Stimulated activated memory B cell treated with anti-CD40 and anti-IgM and Interleukin-4, amounts not matched to agents 10 μg/mL and 1 μg/mL and 100 μg/mL, for 72 hours (primary cell): ENCODE data around the gene MLLT3.
A peak's percentile ranks its signal among the peaks of the same experiment; 100 is the strongest.
"Not testable (repeated sequence)": the region's sequence is repeated elsewhere in the genome, so short reads cannot be mapped to it uniquely, and the experiment has no call there.

Experiments
- ATAC-seq: fragments of 150-1000 bp; cut with Tn5 transposase; 2 replicates; pipeline ENCODE4 v1.10.0; 2021
- H3K27ac Mint-ChIP-seq: one replicate; pipeline ENCODE4 v1.8.0; 2022; ENCODE audit warnings: mild to moderate bottlenecking, mixed read lengths
- H3K27me3 Mint-ChIP-seq: one replicate; pipeline ENCODE4 v1.8.0; 2022; ENCODE audit warnings: mixed read lengths
- H3K36me3 Mint-ChIP-seq: one replicate; pipeline ENCODE4 v1.8.0; 2022; ENCODE audit warnings: mixed read lengths
- H3K4me1 Mint-ChIP-seq: one replicate; pipeline ENCODE4 v1.8.0; 2022; ENCODE audit warnings: mixed read lengths
- H3K4me3 Mint-ChIP-seq: one replicate; pipeline ENCODE4 v1.8.0; 2022; ENCODE audit warnings: mild to moderate bottlenecking, moderate library complexity, mixed read lengths
- H3K9me3 Mint-ChIP-seq: one replicate; pipeline ENCODE4 v1.8.0; 2022; ENCODE audit warnings: mixed read lengths

MLLT3 gene

GRCh38 chr9:20622330-20623020 lies at the start of gene MLLT3:
MLLT3 (minus strand) TSS chr9:20622499.
- peaks cover 21% of the 10 kb centered on the region for H3K27me3 Mint-ChIP-seq
- ATAC-seq, result peak; percentile 95
- no peaks in the 10 kb centered on the region for H3K9me3 Mint-ChIP-seq

DNA sequence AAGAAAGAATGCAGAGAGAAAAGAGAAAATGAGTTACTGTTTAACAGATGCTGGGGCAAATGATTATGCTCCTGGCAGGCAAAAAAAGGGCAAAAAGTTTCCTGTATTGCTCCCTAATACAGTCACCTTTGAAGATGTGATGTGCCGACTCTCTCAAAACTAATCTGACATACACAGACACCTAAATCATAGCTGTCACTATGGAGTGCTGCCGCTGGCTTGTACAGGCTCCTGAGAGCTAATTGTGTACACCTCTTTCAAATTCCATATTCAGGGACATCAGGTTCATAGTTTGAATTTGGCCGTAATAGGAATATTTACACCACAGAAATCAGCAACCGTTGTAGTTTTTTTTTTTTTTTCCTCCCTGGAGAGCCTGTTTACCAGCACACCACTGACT lies 49.3 kb upstream of the MLLT3 start:
- Mint-ChIP-seq H3K4me3 (no peak overlapping the region), H3K36me3 (peaks cover 4% of the 10 kb centered on the region), H3K4me1 (no peaks in the 10 kb centered on the region), H3K27me3 (peaks cover 3% of the 10 kb centered on the region), H3K27ac (no peak overlapping the region), H3K9me3 (no peaks in the 10 kb centered on the region)
- ATAC-seq, result no peak

More at GRCh38 chr9:20622330-20623020, at the start of gene MLLT3:
- Mint-ChIP-seq H3K36me3 (no peaks in the 10 kb centered on the region), H3K27ac (peak within 1 kb of the TSS; percentile 79), H3K4me3 (peak within 1 kb of the TSS; percentile 81), H3K4me1 (peaks cover 47% of the 10 kb centered on the region)

DNA sequence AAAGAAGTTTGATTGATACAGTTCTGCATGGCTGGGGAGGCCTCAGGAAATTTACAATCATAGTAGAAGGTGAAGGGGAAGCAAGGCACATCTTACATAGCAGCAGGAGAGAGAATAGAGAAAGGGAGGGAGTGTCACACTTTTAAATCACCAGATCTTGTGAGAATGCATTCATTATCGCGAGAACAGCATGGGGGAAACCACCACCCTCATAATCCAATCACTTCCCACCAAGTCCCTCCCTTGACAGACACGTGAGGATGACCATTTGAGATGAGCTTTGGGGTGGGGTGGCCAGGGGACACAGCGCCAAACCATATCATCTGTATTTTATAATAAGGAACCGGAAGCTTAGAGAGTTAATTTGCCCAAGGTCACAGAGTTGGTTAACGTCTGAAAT lies 48.1 kb upstream of the MLLT3 start:
- no peaks in the 10 kb centered on the region for H3K36me3 Mint-ChIP-seq
- no peaks in the 10 kb centered on the region for H3K4me1 Mint-ChIP-seq
- no peak overlapping the region for H3K4me3 Mint-ChIP-seq
- no peaks in the 10 kb centered on the region for H3K9me3 Mint-ChIP-seq
- no peak for ATAC-seq
- H3K27ac Mint-ChIP-seq, result no peak overlapping the region
- H3K27me3 Mint-ChIP-seq, result peaks cover 9% of the 10 kb centered on the region

GRCh38 chr9:20664501-20664900 lies 42.2 kb upstream of the MLLT3 start:
- Mint-ChIP-seq H3K4me3 (no peak overlapping the region), H3K36me3 (no peaks in the 10 kb centered on the region), H3K4me1 (no peaks in the 10 kb centered on the region), H3K27me3 (peaks cover 9% of the 10 kb centered on the region), H3K27ac (no peak overlapping the region), H3K9me3 (no peaks in the 10 kb centered on the region)
- no peak for ATAC-seq

DNA sequence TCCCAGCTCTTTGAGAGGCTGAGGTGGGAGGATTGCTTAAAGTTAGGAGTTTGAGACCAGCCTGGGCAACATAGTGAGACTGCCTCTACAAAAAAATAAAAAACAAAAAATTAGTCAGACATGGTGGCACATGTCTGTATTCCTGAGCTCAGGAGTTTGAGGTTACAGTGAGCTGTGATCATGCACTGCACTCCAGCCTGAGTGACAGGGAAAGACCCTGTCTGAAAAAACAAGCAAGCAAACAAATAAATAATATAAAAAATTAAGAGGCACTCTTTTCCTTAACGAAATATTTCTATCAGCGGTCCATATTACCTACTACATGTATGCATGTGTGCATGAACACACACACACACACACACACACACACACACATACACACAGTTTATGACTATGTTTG lies 40.8 kb upstream of the MLLT3 start:
- Mint-ChIP-seq H3K36me3 (no peaks in the 10 kb centered on the region), H3K4me1 (no peaks in the 10 kb centered on the region), H3K27ac (no peak overlapping the region), H3K9me3 (no peaks in the 10 kb centered on the region), H3K27me3 (peaks cover 9% of the 10 kb centered on the region), H3K4me3 (no peak overlapping the region)
- ATAC-seq, result no peak

- Mint-ChIP-seq H3K9me3 (no peaks in the 10 kb centered on the region), H3K4me3 (no peak overlapping the region), H3K36me3 (no peaks in the 10 kb centered on the region), H3K27ac (no peak overlapping the region), H3K27me3 (peaks cover 9% of the 10 kb centered on the region), H3K4me1 (no peaks in the 10 kb centered on the region)
- ATAC-seq, result no peak
These were observed 39.9 kb upstream of the MLLT3 start for GRCh38 chr9:20662156-20662555.

- no peak for ATAC-seq
- Mint-ChIP-seq H3K4me3 (no peak overlapping the region), H3K9me3 (no peaks in the 10 kb centered on the region), H3K36me3 (no peaks in the 10 kb centered on the region), H3K4me1 (no peaks in the 10 kb centered on the region), H3K27me3 (peaks cover 12% of the 10 kb centered on the region), H3K27ac (no peak overlapping the region)
These were observed 37.2 kb upstream of the MLLT3 start for GRCh38 chr9:20659474-20659967.

DNA sequence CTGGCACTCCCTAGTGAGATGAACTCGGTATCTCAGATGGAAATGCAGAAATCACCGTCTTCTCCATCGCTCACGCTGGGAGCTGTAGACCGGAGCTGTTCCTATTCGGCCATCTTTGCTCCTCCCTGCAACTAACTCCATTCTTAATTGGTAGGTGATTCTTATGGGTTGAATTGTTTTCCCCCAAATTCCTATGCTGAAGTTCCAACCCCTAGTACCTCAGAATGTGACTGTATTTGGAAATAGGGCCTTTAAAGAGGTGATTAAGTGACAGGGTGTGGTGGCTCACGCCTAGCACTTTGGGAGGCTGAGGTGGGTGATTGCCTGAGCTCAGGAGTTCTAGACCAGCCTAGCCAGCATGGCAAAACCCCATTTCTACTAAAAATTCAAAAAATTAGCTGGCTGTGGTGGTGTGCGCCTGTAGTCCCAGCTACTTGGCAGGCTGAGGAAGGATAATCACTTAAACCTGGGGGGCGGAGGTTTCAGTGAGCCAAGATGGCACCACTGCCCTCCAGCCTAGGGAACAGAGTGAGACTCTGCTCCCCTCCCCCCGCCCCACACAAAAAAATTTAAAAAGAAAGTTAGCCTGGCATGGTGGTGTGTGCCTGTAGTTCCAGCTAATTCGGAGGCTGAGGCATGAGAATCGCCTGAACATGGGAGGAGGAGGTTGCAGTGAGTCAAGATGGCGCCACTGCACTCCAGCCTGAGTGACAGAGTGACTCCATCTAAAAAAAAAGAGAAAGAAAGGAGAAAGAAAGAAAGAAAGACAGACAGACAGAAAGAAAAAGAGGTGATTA lies 36.6 kb upstream of the MLLT3 start:
- no peaks in the 10 kb centered on the region for H3K9me3 Mint-ChIP-seq
- H3K4me3 Mint-ChIP-seq, result no peak overlapping the region
- H3K27me3 Mint-ChIP-seq, result peaks cover 18% of the 10 kb centered on the region
- ATAC-seq, result no peak
- no peak overlapping the region for H3K27ac Mint-ChIP-seq
- H3K36me3 Mint-ChIP-seq, result no peaks in the 10 kb centered on the region
- no peaks in the 10 kb centered on the region for H3K4me1 Mint-ChIP-seq

DNA sequence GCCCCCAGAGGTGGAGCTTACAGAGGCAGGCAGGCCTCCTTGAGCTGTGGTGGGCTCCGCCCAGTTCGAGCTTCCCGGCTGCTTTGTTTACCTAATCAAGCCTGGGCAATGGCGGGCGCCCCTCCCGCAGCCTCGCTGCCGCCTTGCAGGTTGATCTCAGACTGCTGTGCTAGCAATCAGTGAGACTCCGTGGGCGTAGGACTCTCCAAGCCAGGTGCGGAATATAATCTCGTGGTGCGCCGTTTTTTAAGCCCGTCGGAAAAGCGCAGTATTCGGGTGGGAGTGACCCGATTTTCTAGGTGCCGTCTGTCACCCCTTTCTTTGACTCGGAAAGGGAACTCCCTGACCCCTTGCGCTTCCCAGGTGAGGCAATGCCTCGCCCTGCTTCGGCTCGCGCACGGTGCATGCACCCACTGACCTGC lies 36.0 kb upstream of the MLLT3 start:
- H3K27me3 Mint-ChIP-seq, result peaks cover 24% of the 10 kb centered on the region
- H3K4me3 Mint-ChIP-seq, H3K27ac Mint-ChIP-seq: not testable (repeated sequence)

GRCh38 chr9:20651939-20652338 lies 29.6 kb upstream of the MLLT3 start:
- H3K4me3 Mint-ChIP-seq, result no peak overlapping the region
- H3K4me1 Mint-ChIP-seq, result no peaks in the 10 kb centered on the region
- H3K27ac Mint-ChIP-seq, result no peak overlapping the region
- no peak for ATAC-seq
- H3K9me3 Mint-ChIP-seq, result no peaks in the 10 kb centered on the region
- no peaks in the 10 kb centered on the region for H3K36me3 Mint-ChIP-seq
- peaks cover 44% of the 10 kb centered on the region for H3K27me3 Mint-ChIP-seq

More for the DNA sequence above, 36.0 kb upstream of the MLLT3 start:
- H3K4me1 Mint-ChIP-seq, ATAC-seq, H3K36me3 Mint-ChIP-seq, H3K9me3 Mint-ChIP-seq: not testable (repeated sequence)

DNA sequence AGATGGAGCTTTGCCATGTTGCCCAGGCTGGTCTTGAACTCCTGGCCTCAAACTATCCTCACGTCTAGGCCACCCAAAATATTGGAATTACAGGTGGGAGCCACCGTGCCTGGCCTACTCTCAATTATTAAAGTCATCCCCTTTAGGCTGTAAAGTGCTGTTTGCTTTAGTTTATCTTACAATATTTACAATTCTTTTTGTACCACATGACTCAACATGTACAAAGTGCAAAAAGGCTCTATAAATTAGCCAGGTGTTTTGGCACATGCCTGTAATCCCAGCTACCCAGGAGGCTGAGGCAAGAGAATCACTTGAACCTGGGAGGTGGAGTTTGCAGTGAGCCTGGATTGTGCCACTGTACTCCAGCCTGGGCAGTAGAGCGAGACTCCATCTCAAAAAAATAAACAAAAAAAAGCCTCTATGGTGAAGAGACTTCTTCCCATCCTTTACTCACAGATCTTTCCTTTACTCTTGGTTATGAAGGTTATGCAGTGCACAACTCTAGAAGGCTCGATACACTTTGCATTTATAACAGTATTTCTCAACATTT lies 28.5 kb upstream of the MLLT3 start:
- Mint-ChIP-seq H3K4me1 (no peaks in the 10 kb centered on the region), H3K4me3 (no peak overlapping the region), H3K27me3 (peaks cover 53% of the 10 kb centered on the region), H3K36me3 (no peaks in the 10 kb centered on the region), H3K27ac (no peak overlapping the region), H3K9me3 (no peaks in the 10 kb centered on the region)
- ATAC-seq, result no peak

- Mint-ChIP-seq H3K9me3 (no peaks in the 10 kb centered on the region), H3K27ac (no peak overlapping the region), H3K27me3 (peaks cover 55% of the 10 kb centered on the region), H3K4me1 (no peaks in the 10 kb centered on the region), H3K4me3 (no peak overlapping the region), H3K36me3 (no peaks in the 10 kb centered on the region)
- ATAC-seq, result no peak
These were observed 28.0 kb upstream of the MLLT3 start for GRCh38 chr9:20650313-20650712.

GRCh38 chr9:20649381-20649780 lies 27.1 kb upstream of the MLLT3 start:
- no peak for ATAC-seq
- Mint-ChIP-seq H3K4me1 (no peaks in the 10 kb centered on the region), H3K36me3 (no peaks in the 10 kb centered on the region), H3K9me3 (no peaks in the 10 kb centered on the region), H3K27me3 (peaks cover 48% of the 10 kb centered on the region), H3K27ac (no peak overlapping the region), H3K4me3 (no peak overlapping the region)

DNA sequence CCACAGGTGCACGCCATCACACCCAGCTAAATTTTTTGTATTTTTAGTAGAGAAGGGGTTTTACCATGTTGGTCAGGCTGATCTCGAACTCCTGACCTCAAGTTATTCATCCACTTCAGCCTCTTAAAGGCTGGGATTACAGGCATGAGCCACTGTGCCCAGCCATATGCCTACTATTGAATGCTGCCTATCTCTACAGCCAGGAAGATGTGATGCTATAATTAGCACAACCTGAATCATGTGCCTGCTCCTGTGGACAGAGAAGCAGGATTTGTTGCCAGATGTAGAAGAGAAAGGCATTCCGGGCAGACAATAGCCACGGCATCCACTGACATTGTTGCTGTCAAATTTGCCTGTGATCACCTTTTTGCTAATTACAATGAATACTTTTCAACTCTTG lies 24.4 kb upstream of the MLLT3 start:
- H3K27me3 Mint-ChIP-seq, result peaks cover 64% of the 10 kb centered on the region
- no peak overlapping the region for H3K4me3 Mint-ChIP-seq
- H3K27ac Mint-ChIP-seq, result no peak overlapping the region
- no peak for ATAC-seq
- no peaks in the 10 kb centered on the region for H3K9me3 Mint-ChIP-seq
- H3K4me1 Mint-ChIP-seq, result no peaks in the 10 kb centered on the region
- no peaks in the 10 kb centered on the region for H3K36me3 Mint-ChIP-seq

GRCh38 chr9:20643660-20644059 lies 21.4 kb upstream of the MLLT3 start:
- ATAC-seq, result no peak
- Mint-ChIP-seq H3K4me3 (no peak overlapping the region), H3K4me1 (peaks cover 11% of the 10 kb centered on the region), H3K36me3 (no peaks in the 10 kb centered on the region), H3K27ac (no peak overlapping the region), H3K27me3 (peaks cover 55% of the 10 kb centered on the region), H3K9me3 (peaks cover 3% of the 10 kb centered on the region)
